ENCODE results near the gene SLC11A2. TPM values are rescaled to one million over a fixed set of nuclear protein-coding genes. Genes with fewer than 3 reads are reported as not detected.

The SLC11A2 gene
- total RNA-seq, 1 donor from 2014 or later = 25.1 TPM

GRCh38 chr12:51004504-51004903 is 21.7 kb downstream of the SLC11A2 start:
- no peak for DNase-seq
- Histone ChIP-seq H3K4me3 (no peak overlapping the region), H3K4me1 (peaks cover 3% of the 10 kb centered on the region), H3K9me3 (replicated peaks) (no peaks in the 10 kb centered on the region), H3K27me3 (ENCODE audit: low read depth) (no peaks in the 10 kb centered on the region), H3K36me3 (peaks cover 83% of the 10 kb centered on the region), H3K27ac (replicated peaks) (no peak overlapping the region)
- TF ChIP-seq CTCF (IDR thresholded peaks at IDR 0.05; ENCODE audit: borderline replicate concordance) = no peak
- intact Hi-C loops (cut with micrococcal nuclease) = no loop called here

DNA sequence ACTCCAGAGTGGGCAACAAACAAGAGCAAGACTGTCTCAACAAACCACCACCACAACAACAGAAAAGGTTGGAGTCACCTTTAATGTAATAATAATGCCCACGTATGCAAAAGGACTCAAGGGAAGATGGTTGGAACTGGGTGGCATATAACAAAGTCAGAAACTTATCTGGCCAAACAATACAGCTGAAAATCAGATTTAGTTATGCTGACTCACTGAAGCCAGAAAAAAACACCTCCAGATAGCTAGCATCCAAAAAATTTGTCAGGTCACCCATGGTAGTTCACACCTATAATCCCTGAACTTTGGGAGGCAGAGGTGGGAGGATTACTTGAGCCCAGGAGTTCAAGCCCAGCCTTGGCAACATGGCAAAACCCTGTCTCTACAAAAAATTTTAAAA is 24.4 kb downstream of the SLC11A2 start:
- H3K4me3 ChIP-seq = no peak overlapping the region
- peaks cover 94% of the 10 kb centered on the region for H3K36me3 ChIP-seq
- H3K27ac ChIP-seq (replicated peaks) = no peak overlapping the region
- intact Hi-C loops (cut with micrococcal nuclease) = no loop called here
- H3K27me3 ChIP-seq (ENCODE audit: low read depth) = no peaks in the 10 kb centered on the region
- no peak for DNase-seq
- no peak for TF ChIP-seq CTCF (IDR thresholded peaks at IDR 0.05; ENCODE audit: borderline replicate concordance)
- no peaks in the 10 kb centered on the region for H3K4me1 ChIP-seq
- H3K9me3 ChIP-seq (replicated peaks) = no peaks in the 10 kb centered on the region

DNA sequence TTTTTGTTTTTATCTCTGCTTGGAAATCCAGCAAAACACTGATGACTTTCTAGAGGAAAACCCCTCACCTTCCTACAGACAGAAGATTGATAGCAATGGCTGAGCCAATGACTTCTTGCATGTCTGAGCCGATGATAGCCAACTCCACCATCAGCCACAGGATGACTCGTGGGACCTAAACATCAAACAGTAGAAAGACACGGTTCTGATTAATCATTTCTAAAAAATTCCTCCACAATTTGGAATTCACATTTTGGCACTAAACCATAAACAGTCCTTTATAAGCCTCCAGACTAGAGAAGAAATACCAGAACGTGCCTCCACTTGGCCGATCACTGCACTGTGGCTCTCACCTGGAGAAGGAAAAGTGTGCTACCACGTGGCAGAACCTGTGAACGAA is 25.9 kb downstream of the SLC11A2 start:
- DNase-seq = no peak
- no peaks in the 10 kb centered on the region for H3K4me1 ChIP-seq
- no peak overlapping the region for H3K4me3 ChIP-seq
- H3K27ac ChIP-seq (replicated peaks) = no peak overlapping the region
- no peaks in the 10 kb centered on the region for H3K27me3 ChIP-seq (ENCODE audit: low read depth)
- no peak for TF ChIP-seq CTCF (IDR thresholded peaks at IDR 0.05; ENCODE audit: borderline replicate concordance)
- H3K36me3 ChIP-seq = peaks cover 98% of the 10 kb centered on the region
- H3K9me3 ChIP-seq (replicated peaks) = no peaks in the 10 kb centered on the region
- intact Hi-C loops (cut with micrococcal nuclease) = no loop called here

- H3K36me3 ChIP-seq = peaks cover 98% of the 10 kb centered on the region
- no peak for DNase-seq
- no peak overlapping the region for H3K27ac ChIP-seq (replicated peaks)
- intact Hi-C loops (cut with micrococcal nuclease) = no loop called here
- H3K9me3 ChIP-seq (replicated peaks) = no peaks in the 10 kb centered on the region
- no peaks in the 10 kb centered on the region for H3K4me1 ChIP-seq
- TF ChIP-seq CTCF (IDR thresholded peaks at IDR 0.05; ENCODE audit: borderline replicate concordance) = no peak
- H3K4me3 ChIP-seq = no peak overlapping the region
- H3K27me3 ChIP-seq (ENCODE audit: low read depth) = no peaks in the 10 kb centered on the region
These were observed 27.1 kb downstream of the SLC11A2 start for GRCh38 chr12:50999093-50999492.

DNA sequence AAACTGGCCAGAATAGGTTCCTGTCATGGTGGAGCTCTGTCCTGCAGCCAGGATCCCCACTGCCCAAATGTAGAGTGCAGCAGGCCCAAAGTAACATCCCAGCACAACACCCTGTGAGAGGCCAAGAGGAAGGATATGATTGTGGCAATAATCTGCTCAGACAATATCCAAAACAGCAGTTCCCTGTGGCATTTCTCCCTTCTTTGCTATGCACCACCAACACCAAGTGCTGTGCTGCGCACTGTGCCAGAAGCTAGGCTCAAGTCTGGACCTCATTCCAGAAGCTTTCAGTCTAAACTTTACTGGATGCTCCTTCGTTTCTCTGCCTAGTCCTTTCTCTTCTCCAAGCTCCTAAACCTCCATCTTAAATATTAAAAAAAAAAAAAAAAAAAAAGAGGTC is 33.4 kb downstream of the SLC11A2 start:
- Histone ChIP-seq H3K4me3 (no peak overlapping the region), H3K4me1 (no peaks in the 10 kb centered on the region), H3K36me3 (peaks cover 93% of the 10 kb centered on the region), H3K27me3 (ENCODE audit: low read depth) (no peaks in the 10 kb centered on the region), H3K27ac (replicated peaks) (no peak overlapping the region), H3K9me3 (replicated peaks) (no peaks in the 10 kb centered on the region)
- intact Hi-C loops (cut with micrococcal nuclease) = no loop called here
- DNase-seq = peak; percentile 21
- TF ChIP-seq CTCF (IDR thresholded peaks at IDR 0.05; ENCODE audit: borderline replicate concordance) = no peak

DNA sequence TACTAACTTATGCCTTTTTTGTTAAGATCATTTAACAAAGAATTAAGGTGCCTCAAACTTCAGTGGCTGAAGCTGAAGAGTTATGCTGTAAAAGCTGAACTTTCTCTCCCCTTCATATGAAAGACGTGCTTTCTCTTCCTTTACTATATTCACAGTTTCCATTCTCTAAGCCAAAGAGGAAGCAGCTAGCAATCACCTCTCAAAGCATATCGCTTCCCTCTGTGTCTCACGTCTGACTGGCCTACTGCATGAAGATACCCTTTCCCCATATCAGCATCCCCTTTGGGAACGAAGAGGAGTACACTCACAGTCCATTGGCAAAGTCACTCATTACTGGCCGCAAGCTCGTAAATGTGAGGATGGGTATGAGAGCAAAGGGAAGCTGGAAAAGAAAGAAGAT is 34.9 kb downstream of the SLC11A2 start:
- Histone ChIP-seq H3K27ac (replicated peaks) (no peak overlapping the region), H3K36me3 (peaks cover 82% of the 10 kb centered on the region), H3K27me3 (ENCODE audit: low read depth) (no peaks in the 10 kb centered on the region), H3K4me1 (peaks cover 5% of the 10 kb centered on the region), H3K9me3 (replicated peaks) (no peaks in the 10 kb centered on the region), H3K4me3 (no peak overlapping the region)
- intact Hi-C loops (cut with micrococcal nuclease) = no loop called here
- no peak for TF ChIP-seq CTCF (IDR thresholded peaks at IDR 0.05; ENCODE audit: borderline replicate concordance)
- DNase-seq = no peak
